Hippocampal formation (tissue), 2 donors: ENCODE data around the gene PRKN.
"Not testable (repeated sequence)": the region's sequence is repeated elsewhere in the genome, so short reads cannot be mapped to it uniquely, and the experiment has no call there.

ENCODE experiments used
- DNase-seq, 2 donors: peaks; one replicate each; lab custom pipeline; 2025; lab: John Stamatoyannopoulos, UW

The PRKN gene

DNA sequence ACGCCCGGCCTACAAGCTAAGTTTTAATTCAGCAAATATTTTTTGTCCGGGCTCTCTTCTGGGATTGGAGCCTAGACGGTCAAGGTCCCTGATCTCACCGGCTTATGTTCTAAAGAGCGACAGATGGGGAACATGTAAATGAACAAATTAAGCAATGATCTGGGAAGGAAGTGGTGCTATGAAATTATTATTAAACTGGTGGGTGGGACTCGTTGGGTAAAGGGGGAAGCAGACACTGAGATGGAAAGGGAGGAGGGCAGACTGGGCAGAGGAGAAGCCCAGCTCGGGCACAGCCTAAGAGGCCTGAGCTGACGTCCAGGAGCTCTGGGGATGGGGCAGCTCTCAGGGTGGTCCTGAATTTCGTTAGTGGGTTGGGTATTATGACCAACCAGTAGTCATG lies 1371.9 kb downstream of the PRKN start:
- DNase-seq: no peak

DNA sequence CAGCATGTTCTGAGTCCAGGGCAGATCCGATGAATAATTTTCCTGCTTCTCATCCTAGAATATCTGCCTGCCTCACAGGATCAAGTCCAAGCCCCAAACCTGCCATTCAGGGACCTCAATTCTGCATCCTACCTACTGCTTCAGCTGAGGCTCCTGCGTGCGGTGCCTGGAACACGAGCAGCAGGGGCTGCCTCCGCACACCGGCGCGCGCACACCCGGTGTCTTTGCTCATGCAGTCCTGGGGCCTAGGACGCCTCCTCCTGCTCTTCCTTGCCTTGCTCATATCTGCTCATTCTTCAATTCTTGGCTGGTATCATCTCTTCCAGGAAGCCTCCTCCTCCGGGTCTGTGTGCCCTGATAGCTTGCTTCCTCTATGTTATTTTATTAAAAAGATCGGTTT lies 1372.6 kb downstream of the PRKN start:
- DNase-seq: no peak

DNA sequence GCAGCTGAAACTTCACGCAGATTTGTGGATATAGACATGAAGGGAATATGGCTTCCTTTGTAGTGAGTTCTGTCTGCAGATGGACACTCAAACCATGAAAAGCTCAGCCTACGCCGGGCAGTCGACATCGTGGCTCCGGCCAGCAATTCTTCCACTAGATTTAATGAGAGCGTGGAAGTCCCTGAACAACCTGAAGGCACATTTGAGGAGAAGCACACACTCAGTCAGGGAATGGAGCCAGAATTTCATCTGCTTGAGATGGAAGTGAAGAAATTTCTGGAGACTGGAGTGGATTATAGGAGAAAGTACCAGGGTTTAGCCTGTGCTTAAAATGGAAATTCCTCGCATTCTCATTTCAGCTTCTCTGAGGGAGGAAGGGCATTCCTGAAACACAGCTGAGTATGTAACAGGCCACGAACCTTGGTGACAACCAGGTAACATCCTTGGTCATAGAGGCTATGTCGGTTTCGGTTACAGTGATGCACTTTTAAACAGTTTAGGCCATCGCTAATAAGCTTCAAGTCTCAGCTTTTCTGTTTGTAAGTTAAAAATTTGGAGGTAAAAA lies 1373.2 kb downstream of the PRKN start:
- no peak for DNase-seq

- peak; percentile 14 to 49 for DNase-seq
These were observed 1374.4 kb downstream of the PRKN start for GRCh38 chr6:161353208-161353613.

DNA sequence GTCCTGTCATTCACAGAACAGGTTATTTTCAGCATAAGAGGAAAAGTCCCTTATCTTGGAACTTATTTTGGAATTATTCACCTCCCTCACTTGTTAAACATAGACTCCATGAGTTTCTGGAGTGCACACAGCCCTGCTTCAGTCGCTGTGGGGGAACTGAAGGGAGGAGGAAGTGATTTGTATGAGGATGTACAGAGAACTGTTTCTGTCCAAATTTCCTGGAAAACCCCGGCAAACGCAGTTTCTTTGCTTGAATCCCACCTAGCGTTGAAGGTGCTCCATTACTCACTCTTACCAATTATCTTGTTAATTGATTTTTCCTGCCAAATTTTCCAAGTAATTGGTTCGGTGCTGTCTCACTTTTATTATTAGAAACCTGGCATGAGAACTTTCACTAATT lies 1375.7 kb downstream of the PRKN start:
- no peak for DNase-seq

GRCh38 chr6:161349886-161350285 lies 1377.7 kb downstream of the PRKN start:
- DNase-seq: no peak

- no peak for DNase-seq
These were observed 1379.0 kb downstream of the PRKN start for GRCh38 chr6:161348628-161348994.

GRCh38 chr6:161347988-161348627 lies 1379.5 kb downstream of the PRKN start:
- DNase-seq: no peak

DNA sequence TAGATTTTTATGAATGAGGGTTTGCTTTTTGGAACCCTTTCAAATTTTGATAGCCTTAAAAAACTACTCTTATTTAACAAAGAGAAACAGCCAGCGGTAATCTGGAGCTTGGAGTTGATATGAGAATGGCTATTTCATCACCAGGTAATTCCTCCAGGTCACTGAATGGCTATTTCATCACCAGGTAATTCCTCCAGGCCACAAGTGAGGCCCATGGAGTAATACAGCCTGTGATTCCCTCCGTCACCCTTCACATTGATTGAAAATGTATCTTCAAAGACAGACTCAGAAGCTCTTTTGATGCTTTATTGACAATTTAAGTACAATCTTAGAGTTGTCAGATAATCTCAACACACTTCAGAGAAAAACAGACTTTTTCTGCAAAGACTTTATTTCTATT lies 1380.4 kb downstream of the PRKN start:
- no peak for DNase-seq

DNA sequence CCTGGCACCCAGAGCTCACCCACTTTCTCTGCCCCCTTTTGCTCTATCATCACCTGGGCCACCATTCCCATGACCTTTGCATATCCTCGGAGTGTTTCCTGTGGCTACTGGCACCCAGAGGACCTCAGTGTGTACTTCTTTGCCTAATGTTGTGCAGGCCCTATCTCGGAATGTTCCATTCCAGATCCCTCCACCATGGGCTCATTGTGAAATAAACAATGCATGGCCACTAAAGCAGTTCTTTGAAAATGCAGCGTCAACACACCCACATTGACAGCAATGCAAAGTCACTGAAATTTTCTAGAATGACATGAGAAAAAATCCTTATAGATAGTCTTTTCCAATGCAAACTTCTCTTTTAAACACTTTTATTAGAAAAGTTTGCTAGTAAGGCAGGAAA lies 1380.8 kb downstream of the PRKN start:
- no peak for DNase-seq

DNA sequence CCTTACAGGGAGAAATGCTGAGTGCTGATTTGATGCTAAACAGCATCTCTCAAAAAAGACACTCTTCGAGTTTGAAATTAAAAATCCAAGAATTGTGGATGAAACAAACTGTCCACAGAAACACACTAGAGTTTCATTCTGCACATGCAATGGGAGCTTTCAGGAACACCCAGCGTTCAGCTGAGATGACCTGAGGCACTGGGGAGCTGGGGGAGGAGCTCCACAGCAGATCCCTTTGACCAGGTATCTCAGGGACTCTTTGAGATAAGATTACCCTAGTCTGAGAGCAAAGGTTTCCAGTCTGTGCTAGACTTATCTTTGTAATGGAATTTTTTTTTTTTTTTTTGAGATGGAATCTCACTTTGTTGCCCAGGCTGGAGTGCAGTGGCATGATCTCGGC lies 1382.9 kb downstream of the PRKN start:
- no peak for DNase-seq

- DNase-seq: no peak
These were observed 1385.5 kb downstream of the PRKN start for GRCh38 chr6:161342039-161342438.

DNA sequence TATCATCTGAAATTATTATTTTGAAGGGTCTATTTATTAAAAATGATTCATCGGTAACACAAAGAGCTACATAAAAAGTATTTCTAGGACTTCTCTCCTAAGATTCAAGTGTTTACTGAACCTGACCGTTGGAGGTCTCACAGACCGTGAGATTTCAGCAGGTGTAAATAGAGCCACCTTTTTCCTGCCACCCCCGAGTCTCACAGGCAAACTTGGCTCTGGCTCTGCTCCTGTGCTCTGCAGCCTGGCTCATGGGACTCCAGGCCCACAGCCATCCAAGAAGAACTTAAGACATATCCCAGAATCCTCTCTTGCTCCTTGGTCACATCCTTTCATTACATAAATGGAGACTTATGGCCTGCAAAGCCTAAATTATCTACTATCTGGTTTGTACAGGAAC lies 1385.9 kb downstream of the PRKN start:
- DNase-seq: no peak

DNA sequence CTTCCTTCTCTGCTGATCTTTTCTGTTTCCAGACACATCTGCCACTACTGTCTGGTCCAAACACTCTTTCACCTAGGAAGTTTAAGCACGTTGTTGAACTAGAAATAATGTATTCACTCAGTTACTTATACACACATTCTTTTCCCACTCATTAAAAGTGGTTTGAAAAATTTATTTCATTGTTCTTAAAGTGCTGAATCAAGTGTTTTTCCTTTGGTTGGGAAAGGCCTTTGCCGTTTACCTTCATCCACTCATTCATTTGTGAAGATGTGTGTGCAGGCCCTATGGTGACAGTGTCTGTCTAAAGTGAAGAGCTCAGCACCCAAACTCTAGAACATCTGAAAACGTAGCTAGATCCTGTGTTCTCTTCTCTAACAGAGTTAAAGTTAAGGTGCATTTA lies 1389.6 kb downstream of the PRKN start:
- no peak for DNase-seq

DNA sequence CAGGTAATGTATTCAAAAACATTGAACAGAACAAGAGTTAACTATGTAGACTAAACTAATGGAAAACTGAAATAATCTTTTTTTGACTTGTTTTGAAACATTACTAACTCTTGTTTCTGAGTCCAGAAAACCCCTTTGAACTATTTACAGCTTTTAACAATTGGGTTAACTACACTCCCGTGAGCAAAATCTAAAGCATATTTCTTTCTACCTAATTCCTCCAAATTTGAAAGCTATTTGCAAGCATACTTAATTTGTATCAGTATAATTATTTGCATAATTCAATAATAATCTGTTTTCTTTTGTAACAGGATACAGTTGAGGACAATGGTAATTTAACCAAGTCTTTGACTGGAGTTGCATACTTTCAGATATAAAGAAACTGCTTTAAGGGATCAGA lies 1391.1 kb downstream of the PRKN start:
- no peak for DNase-seq

DNA sequence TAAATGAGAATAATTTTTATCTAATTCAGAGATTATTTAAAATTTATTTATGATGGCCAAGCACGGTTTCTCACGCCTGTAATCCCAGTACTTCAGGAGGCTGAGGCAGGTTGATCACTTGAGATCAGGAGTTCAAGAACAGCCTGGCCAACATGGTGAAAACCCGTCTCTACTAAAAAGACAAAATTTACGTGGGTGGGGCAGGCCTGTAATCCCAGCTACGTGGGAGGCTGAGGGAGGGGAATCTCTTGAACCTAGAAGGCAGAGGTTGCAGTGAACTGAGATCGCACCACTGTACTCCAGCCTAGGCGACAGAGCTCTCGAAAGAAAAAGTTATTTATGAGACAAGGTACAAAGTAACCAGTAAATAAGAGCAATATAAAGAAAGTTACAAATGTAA lies 1394.2 kb downstream of the PRKN start:
- DNase-seq: no peak

GRCh38 chr6:161331402-161332081 lies 1396.0 kb downstream of the PRKN start:
- DNase-seq: not testable (repeated sequence)

DNA sequence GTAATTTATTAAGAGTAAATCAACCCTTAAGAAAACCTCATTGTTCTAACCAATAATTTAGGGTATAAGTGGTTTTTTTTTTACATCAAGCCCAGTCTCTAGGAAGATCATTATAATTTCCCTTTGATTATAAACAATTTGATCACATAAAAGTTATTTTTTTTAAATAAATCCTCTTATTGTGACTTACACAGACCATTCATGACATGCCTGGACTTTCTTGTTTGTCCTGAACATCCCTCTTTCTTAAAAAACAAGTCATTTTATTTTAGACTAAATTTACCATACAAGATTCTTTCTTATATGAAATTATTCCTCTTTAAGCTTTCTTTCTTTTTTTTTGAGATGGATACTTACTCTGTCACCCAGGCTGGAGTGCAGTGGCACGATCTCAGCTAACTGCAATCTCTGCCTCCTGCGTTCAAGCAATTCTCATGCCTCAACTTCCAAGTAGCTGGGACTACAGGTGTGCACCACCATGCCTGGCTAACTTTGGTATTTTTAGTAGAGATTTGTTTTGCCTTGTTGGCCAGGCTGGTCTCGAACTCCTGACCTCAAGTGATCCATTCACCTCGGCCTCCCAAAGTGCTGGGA lies 1400.1 kb downstream of the PRKN start:
- DNase-seq: no peak

- peak; percentile 67 to 88 for DNase-seq
These were observed 1408.3 kb downstream of the PRKN start for GRCh38 chr6:161319231-161319630.

DNA sequence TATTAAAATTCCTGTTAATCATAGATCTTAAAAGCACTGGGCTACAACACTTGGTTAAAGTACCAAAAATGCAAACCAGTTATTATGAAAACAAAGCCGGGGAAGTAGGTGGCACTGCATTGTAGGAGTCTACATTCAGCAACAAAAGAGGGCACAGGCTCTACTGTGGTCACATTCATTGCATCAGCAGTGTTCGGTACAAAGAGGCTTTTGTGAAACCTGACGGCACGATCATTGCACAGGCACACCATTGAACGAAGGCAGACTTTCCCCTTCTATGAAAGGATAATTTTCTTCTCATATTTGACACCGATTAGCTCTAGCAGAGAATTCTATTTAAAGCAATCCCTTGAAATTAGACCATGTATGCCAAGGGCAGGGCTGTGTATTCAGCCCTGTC lies 1409.1 kb downstream of the PRKN start:
- DNase-seq: peak; percentile 56 to 88

- DNase-seq: no peak
These were observed 1411.0 kb downstream of the PRKN start for GRCh38 chr6:161316531-161316930.

- not testable (repeated sequence) for DNase-seq
These were observed 1412.2 kb downstream of the PRKN start for GRCh38 chr6:161315246-161315917.
